ENCODE results near the gene TBC1D22A.

GRCh38 chr22:47205554-47205953 lies 443.1 kb downstream of the TBC1D22A start:
- TF ChIP-seq CTCF (IDR thresholded peaks at IDR 0.05 in 4 of 5, conservative IDR thresholded peaks at IDR 0.05 in 1 of 5) (no peak), POLR2A (IDR thresholded peaks at IDR 0.05) (no peak)

Measured in gastrocnemius medialis (tissue), 4 donors.